GM19452 (cell line): ENCODE results near the gene NPW.

Experiments used
- ATAC-seq: cut with Tn5 transposase; IDR thresholded peaks from one replicate; pipeline ENCODE4 v1.9.1; 2021; ENCODE audit not compliant: unreplicated experiment

The NPW gene

DNA sequence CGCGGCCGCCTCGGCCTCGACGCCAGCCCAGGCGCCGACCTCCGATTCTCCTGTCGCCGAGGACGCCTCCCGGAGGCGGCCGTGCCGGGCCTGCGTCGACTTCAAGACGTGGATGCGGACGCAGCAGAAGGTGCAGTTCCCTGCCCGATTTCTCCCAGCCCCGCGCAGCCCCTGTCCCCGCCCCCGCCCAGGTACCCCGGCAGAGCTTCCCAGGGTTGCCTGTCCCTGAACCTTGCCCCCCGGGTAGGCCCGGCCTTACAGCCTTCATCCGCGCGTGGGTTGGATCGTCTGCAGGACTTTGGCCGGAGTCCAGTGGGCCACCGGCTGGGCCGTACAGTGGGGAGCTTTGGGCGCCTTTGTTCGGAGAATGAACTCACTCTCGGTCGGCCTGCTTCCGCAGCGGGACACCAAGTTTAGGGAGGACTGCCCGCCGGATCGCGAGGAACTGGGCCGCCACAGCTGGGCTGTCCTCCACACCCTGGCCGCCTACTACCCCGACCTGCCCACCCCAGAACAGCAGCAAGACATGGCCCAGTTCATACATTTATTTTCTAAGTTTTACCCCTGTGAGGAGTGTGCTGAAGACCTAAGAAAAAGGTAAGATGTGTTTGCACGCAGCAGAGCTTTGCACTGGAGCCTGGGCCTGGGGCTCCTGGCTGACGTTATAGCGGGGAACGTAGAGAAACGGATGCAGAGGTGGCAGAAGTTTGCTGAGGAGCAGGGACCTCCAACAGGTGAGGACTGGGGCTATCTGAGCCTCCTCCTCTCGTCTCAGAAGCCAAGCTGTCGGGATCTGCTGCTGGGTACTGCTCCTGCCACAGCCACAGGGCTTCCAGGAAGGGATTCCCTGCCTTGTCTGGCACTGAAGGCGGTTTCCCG, 35.0 kb upstream of the NPW start:
- ATAC-seq: no peak

DNA sequence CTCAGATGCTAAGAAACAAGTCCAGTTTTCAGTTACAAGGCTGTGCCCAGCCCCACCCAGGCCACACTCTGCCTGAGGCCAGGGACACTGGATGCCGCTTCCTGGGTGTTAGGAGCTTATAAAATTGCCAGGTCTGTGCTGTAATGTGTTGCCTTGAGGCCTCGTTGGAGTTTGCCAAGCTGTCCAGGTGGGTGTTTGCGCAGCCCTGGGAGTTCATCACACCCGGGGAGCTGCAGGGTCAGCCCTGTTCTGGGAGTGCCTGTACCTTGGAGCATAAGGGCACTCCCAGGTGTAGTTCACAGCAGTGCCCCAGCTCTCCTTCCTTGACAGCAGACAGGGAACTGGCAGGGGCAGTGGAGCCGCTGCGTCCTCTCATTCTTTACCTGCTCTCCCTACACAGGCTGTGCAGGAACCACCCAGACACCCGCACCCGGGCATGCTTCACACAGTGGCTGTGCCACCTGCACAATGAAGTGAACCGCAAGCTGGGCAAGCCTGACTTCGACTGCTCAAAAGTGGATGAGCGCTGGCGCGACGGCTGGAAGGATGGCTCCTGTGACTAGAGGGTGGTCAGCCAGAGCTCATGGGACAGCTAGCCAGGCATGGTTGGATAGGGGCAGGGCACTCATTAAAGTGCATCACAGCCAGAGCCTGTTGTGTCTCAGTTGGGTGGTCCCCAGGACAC, 34.0 kb upstream of the NPW start:
- ATAC-seq: no peak

DNA sequence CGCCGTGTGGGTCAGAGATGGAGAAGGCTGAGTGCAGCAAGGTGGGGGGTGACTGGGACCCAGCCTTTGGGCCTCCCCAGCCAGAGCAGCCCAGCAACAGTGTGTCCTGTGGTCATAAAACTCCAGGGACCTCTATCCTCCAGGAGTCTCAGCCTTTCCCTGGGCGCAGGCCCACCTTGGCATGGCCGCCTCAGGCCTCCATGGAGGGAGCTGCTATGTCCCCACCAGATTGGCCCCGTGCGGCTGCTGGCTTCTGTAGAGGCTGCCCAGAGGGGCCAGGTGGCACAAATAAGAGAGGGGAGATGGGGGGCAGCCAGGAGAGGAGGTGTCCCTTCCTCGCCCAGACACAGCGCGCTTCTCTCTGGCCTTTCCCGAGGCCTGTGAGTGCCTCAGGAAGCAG, 32.4 kb upstream of the NPW start:
- ATAC-seq: no peak

DNA sequence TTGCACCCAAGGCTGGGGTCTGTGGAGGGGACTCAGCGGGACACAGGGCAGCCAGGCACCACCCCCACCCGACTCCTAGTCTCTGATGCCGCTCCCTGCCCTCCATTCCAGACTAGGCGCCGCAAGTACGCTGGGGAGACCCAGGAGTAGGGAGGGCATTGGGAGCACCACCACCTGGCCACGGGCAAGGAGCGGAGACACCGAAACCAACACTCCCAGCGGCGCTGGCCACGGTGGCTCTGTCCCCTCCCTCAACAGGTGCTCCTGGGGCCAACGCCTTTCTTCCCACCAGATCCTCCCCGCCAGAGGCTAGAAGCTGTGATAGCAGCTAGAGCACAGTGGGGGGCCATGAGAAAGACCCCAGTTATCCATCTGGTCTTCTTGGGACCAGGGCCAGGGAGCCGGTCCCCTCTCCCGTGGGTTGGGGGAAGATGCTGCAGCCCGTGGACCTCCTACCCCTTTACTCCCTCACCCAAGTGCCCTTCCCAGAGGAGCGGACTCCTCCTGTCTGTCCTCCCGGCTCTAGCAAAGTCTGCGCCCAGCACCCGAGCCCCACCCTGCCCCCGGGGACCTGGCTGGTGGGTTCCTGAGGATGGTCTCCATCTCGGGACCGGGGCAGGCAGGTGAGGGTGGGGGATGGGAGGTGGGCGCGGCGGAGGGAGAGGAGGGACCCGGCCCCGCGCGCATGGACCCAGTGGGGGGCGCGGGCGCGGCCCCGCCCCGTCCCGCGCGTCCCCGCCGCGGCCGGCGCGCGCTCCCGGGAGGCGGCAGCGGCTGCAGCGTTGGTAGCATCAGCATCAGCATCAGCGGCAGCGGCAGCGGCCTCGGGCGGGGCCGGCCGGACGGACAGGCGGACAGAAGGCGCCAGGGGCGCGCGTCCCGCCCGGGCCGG, 30.1 kb upstream of the NPW start, which contains the start of gene SYNGR3:
TSS of gene SYNGR3 (plus strand) at position 762 of the 892 bp plus-strand sequence. CDS start 133 bp downstream, outside the sequence.
- ATAC-seq: no peak

DNA sequence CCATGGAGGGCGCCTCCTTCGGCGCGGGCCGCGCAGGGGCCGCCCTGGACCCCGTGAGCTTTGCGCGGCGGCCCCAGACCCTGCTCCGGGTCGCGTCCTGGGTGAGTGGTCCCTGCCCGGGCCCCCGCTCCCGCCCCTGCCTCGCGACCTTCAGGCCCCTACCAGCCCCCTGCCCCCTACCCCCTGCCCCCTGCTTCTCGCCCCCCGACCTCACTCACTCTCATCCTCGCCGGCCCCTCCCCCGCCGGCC, 29.6 kb upstream of the NPW start:
- ATAC-seq: no peak

DNA sequence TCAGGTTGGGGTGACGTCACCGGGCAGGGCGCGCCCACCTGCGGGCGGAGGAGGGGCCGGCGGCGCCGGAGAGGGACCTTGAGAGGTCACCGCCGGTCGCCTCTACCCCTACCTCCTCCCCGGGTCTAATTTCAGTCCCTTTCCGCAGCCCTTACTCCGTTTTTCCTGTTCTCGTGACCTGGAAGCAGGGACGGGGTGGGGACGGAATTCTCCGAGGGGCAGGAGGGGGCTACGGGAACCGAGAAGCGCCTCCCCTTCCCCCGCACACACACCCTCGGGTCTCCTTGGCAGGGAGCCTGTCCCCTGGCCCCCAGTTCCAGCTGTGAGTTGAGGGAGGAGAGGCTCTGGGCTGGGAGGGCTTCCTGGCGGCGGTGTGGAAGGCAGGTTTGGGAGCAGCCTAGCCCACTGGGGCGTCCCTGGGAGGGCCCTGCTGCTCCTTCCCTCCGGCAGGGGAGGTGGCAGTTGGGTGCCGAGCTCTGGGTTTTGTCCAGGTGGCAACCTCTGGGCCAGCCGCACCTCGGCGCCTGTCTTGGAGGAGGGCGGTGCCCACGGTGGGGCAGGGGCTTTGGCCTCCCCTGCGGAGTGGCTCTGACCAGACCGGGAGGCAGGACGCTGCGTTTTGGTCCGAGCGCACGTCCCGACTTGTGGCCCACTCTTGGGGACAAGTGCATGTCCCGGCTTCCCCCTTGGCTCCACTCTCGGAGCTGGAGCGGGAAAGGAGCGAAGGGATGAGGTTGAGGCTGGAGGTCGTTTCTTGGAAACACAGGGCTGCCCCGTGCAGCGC, 29.0 kb upstream of the NPW start:
- no peak for ATAC-seq

DNA sequence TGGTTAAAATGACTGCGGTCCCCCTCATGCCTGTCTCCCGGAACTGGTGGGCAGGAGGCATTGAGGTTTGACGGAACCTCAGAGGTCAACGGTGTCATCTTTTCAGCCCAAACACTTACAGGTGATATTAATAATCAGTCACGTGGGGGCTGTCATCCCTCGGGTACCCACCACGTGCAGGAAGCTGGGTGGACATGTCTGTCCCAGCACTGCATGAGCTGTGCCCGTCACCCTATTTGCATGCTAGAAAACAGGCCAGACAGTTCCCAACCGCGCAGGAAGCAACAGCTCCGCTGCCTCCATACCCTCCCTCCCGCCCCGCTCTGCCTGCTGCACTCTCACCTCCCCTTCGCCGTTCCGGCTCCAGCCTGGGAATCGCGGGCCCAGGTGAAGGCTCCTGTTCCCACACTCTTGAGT, 28.4 kb upstream of the NPW start:
- no peak for ATAC-seq

DNA sequence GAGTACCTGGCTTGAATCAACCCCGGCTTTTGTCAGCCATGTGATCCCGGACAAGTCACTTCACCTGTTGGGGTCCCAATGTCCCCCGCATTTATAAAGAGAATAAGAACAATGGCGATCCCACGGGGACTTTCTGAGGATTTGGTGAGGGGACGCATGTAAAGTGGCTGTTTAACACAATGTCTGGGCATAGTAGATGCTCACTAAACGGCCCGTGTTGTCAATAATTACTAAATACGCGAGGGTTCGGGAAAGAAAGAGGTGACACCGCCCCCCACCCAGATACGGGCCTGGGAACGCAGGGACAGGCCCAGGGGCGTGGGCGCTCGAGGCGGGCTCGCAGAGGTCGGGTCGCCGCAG, 28.0 kb upstream of the NPW start:
- ATAC-seq: no peak

DNA sequence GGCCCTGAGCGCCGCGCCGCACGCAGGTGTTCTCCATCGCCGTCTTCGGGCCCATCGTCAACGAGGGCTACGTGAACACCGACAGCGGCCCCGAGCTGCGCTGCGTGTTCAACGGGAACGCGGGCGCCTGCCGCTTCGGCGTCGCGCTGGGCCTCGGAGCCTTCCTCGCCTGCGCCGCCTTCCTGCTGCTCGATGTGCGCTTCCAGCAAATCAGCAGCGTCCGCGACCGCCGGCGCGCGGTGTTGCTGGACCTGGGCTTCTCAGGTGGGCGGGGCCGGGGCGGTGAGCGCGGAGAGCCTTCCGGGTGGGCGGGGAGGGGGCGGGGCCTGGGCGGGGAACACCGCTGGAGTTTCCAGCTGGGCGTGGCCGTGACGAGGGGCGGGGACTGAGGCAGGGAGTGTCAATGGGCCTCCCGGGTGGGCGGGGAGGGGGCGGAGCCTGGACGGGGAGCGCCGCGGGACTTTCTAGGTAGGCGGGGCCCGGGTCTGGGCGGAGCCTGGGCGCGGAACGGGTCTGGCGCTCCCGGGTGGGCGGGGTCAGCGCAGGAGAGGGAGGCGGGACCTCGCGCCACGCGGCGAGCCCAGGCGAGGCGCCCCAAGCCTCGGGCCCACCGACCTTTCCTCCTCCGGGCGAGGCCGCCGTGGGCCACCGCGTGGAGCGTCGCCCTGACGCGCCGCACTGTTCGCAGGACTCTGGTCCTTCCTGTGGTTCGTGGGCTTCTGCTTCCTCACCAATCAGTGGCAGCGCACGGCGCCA, 27.5 kb upstream of the NPW start:
- ATAC-seq: no peak

DNA sequence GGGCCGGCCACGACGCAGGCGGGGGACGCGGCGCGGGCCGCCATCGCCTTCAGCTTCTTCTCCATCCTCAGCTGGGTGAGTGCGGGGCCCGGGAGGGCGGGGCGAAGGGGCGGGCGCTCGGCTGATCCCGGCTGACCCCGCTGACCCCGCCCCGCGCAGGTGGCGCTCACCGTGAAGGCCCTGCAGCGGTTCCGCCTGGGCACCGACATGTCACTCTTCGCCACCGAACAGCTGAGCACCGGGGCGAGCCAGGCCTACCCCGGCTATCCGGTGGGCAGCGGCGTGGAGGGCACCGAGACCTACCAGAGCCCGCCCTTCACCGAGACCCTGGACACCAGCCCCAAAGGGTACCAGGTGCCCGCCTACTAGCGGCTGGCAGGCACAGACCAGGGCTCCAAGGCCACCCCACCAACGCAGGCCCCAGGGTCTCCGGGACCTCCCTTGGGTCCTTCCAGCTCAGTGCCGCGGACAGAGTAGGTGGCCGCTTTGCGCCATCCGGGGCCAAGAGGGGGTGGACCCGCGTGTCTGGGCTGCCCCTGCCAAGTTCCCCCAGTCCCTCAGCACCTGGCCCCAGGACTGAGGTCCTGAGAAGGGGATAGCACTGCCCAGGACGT, 26.8 kb upstream of the NPW start:
- no peak for ATAC-seq

DNA sequence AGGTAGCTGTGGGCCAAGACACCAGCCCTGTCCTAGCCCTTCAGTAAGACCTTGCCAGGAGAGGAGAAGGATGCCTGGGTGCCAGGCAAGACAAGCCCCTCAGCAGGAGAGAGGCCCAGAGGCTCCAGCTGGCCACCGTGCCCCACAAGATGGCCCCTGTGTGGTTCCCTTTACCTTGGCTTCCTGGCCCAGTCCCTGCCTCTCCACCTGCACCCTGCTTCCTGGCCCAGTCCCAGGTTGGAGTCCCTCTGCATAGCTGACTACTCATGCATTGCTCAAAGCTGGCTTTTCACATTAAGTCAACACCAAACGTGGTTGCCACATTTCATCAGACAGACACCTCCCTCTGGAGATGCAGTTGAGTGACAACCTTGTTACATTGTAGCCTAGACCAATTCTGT, 25.9 kb upstream of the NPW start:
- ATAC-seq: no peak

DNA sequence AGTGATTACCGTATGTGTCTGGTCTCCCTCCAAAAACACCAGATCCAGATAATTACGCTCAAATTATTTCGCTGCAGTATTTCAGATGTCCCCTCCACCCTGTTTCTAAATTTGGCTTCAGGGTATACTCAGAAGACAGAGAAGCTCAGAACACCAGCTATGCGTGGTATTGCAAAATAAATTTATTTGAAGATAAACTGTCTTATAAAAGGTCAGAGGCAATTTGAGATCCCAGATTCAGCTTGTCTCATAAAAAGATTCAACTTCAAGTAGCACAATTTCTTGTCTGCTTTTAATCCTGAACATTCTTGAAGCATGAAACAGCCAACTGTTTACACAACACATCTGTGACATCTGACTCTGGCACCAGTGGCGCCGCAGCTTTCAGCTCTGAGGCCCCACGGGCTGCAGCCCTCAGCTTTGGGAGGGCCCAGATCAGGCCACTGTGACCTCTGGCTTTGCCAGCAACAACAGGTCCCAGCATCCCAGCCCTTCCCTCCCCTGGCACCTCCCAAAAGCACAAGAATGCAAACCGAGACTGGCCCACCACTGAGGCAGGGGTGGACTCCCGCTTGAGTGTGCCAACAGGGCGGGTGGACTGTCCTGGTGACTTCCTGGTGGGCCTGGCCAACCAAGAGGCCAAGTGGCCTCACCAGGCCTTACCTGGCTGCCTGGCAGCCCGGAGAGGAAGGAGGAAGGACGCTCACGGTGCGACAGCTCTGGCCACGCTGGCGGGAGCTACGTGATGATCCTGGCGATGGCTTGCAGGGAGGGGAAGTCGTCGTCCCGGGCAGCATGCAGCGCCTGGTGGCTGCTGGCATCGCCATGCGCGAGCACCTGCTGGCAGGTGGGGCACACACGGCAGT, 21.9 kb upstream of the NPW start:
- no peak for ATAC-seq

DNA sequence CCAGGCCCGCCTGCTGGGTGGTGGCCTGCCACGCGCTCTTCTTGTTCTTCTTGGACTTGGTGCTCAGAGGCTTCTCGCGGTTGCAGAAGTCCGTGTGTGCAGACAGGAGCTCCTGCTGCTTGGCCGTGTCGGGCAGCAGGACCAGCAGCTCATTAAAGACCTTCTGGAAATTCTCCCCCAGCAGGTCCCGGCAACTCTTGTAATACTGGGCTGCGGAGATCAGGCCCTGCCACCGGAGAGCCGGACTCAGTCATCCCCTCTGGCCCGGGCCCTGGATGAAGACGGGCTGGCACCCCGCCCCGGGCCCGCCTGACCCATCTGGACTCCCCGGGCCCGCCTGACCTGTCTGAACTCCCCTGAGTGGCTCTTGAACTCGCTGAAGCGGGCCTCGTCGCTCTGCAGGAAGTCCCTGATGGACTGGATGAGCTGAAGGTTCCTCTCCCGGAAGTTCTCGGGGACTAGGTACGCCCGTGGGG, 21.2 kb upstream of the NPW start:
- ATAC-seq: no peak

DNA sequence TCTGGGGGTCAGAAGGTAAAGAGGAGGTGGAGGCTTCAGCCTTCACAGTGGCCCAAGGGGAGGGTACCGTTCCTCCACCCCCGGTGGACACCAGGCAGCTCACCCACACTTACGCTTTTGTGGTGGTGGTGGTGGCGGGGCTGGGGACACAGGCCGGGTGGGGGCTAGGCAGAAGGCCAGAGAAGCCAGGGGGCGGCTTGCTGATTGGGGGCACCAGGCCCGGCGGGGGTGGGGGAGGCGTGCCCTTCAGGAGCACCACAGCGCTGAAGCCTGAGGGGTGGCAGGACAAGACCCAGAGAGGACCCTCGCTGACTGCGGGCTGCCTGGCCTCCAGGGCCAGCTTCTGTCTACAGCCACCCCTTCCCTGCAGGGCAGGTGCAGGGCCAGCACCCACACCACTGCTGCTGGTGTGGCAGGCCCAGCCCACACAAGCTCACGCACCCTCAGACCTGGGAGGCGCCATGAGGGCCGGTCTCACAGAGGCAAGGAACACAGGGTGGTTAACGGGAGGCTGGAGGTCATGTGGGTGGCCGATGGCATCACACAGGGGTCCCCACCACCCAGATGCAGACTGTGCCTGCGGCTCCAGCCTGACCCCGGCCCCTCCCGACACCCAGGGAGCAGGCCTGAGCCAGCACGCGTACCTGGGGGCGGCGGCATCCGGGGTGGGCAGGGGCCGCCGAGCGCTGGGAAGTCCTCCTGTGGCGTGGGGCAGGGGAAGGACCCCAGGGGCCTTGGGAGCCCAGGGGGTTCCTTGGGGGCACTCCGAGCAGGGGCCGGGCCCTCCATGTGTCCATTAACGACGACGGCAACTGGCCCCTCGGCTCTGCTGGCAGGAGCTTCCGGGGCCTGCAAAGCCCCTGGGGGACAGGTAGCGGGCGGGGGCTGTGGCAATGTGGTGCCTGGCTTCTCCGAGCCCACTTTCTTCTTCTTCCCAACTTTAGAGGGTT, 20.5 kb upstream of the NPW start:
- no peak for ATAC-seq

DNA sequence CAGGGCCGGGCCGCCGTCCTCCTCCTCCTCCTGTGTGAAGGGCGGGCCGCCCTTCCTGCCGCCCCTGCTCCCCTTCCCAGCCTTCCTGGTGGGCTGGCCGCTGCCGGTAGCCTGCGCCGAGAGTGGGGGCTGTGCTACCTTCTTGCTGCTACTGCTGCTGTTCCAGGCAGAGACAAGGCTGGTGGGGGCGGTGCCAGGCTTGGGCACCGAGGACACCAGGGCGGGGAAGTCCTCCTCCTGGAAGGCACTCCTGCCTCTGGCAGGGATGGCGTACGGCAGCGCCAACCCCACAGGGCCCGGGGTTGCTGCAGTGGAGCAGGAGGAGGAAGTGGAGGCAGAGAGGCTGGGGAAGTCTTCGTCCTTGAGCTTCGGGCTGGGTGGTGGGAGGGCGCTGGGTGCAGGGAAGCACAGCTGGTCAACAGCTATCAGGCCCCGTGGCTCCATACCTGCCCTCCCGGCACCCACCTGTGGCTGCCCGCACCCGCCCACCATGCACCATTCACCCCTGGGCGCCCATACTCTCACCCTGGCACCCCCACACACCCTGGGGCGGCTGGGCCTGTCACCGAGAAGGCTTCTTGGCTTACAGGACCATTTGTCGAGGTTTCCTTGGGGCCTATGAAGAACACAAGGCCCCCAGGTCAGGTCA, 19.6 kb upstream of the NPW start:
- no peak for ATAC-seq

DNA sequence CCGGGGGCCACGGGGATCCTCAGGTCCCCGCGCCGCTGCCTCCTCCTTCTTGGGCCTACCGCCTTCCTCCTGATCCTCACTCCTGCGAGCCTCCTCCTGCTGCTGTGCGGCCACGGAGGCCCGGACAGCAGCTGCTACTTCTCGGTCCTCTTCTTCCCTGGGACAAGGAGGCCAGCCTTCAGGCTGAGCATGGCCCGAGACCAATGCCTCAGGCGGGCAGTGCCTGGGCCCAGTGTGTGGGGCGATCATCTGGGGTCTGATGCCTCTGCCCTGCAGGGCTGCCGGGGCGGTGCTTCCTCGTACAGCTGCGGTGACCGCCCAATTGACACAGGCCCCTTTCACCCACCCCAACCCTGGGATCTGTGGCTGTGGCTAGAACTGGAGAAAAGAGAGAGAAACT, 18.6 kb upstream of the NPW start:
- ATAC-seq: no peak
